ENCODE results near the gene OVOL2. TPM values are rescaled to one million over a fixed set of nuclear protein-coding genes. Genes with fewer than 3 reads are reported as not detected.
"Not testable (repeated sequence)": the region's sequence is repeated elsewhere in the genome, so short reads cannot be mapped to it uniquely, and the experiment has no call there.

OVOL2 gene
- total RNA-seq, 1 donor from 2014 or later = not detected

GRCh38 chr20:18092890-18093289 is 35.2 kb upstream of the OVOL2 start:
- Histone ChIP-seq H3K27me3 (no peaks in the 10 kb centered on the region), H3K36me3 (no peaks in the 10 kb centered on the region), H3K4me3 (no peak overlapping the region), H3K4me1 (no peaks in the 10 kb centered on the region), H3K27ac (no peak overlapping the region), H3K9me3 (no peaks in the 10 kb centered on the region)
- DNase-seq (ENCODE audit: low spot score in 2 of 2) = no peak
- intact Hi-C loops (cut with DNase I) = no loop called here
- TF ChIP-seq CTCF (IDR thresholded peaks at IDR 0.05) = no peak

- TF ChIP-seq CTCF (IDR thresholded peaks at IDR 0.05) = no peak
- Histone ChIP-seq H3K36me3 (no peaks in the 10 kb centered on the region), H3K4me3 (no peak overlapping the region), H3K4me1 (no peaks in the 10 kb centered on the region), H3K27ac (no peak overlapping the region), H3K27me3 (no peaks in the 10 kb centered on the region), H3K9me3 (no peaks in the 10 kb centered on the region)
- intact Hi-C loops (cut with DNase I) = no loop called here
- no peak for DNase-seq (ENCODE audit: low spot score in 2 of 2)
Observed at GRCh38 chr20:18091623-18092022, 33.9 kb upstream of the OVOL2 start.

- Histone ChIP-seq H3K36me3 (no peaks in the 10 kb centered on the region), H3K9me3 (no peaks in the 10 kb centered on the region), H3K4me1 (no peaks in the 10 kb centered on the region), H3K4me3 (no peak overlapping the region), H3K27ac (no peak overlapping the region), H3K27me3 (no peaks in the 10 kb centered on the region)
- no peak for TF ChIP-seq CTCF (IDR thresholded peaks at IDR 0.05)
- DNase-seq (ENCODE audit: low spot score in 2 of 2) = no peak
- intact Hi-C loops (cut with DNase I) = no loop called here
Observed at GRCh38 chr20:18090477-18090876, 32.8 kb upstream of the OVOL2 start.

GRCh38 chr20:18090044-18090443 is 32.3 kb upstream of the OVOL2 start:
- Histone ChIP-seq H3K27me3 (no peaks in the 10 kb centered on the region), H3K9me3 (no peaks in the 10 kb centered on the region), H3K36me3 (no peaks in the 10 kb centered on the region), H3K27ac (no peak overlapping the region), H3K4me1 (no peaks in the 10 kb centered on the region), H3K4me3 (no peak overlapping the region)
- intact Hi-C loops (cut with DNase I) = no loop called here
- TF ChIP-seq CTCF (IDR thresholded peaks at IDR 0.05) = no peak
- no peak for DNase-seq (ENCODE audit: low spot score in 2 of 2)

GRCh38 chr20:18088841-18089240 is 31.1 kb upstream of the OVOL2 start:
- H3K4me3 ChIP-seq; H3K27me3 ChIP-seq; DNase-seq (ENCODE audit: low spot score in 2 of 2); H3K27ac ChIP-seq; H3K9me3 ChIP-seq; H3K36me3 ChIP-seq; H3K4me1 ChIP-seq; intact Hi-C loops (cut with DNase I): not testable (repeated sequence)

GRCh38 chr20:18088298-18088697 is 30.6 kb upstream of the OVOL2 start:
- DNase-seq (ENCODE audit: low spot score in 2 of 2); intact Hi-C loops (cut with DNase I); H3K4me3 ChIP-seq; H3K9me3 ChIP-seq; H3K27ac ChIP-seq; H3K36me3 ChIP-seq; H3K27me3 ChIP-seq; H3K4me1 ChIP-seq: not testable (repeated sequence)

- Histone ChIP-seq H3K27ac (no peak overlapping the region), H3K9me3 (no peaks in the 10 kb centered on the region), H3K36me3 (no peaks in the 10 kb centered on the region), H3K4me1 (no peaks in the 10 kb centered on the region), H3K27me3 (no peaks in the 10 kb centered on the region), H3K4me3 (no peak overlapping the region)
- no peak for DNase-seq (ENCODE audit: low spot score in 2 of 2)
- intact Hi-C loops (cut with DNase I) = no loop called here
- TF ChIP-seq CTCF (IDR thresholded peaks at IDR 0.05) = no peak
Observed at GRCh38 chr20:18087054-18087453, 29.3 kb upstream of the OVOL2 start.

GRCh38 chr20:18080836-18081235 is 23.1 kb upstream of the OVOL2 start:
- H3K36me3 ChIP-seq; H3K4me1 ChIP-seq; H3K9me3 ChIP-seq; H3K4me3 ChIP-seq; intact Hi-C loops (cut with DNase I); H3K27ac ChIP-seq; H3K27me3 ChIP-seq; DNase-seq (ENCODE audit: low spot score in 2 of 2): not testable (repeated sequence)

Measured in ascending aorta (tissue), 2 donors.